GM19397 (cell line): ENCODE data around the gene LRRC7.
A peak's percentile ranks its signal among the peaks of the same experiment; 100 is the strongest.
"Not testable (repeated sequence)": the region's sequence is repeated elsewhere in the genome, so short reads cannot be mapped to it uniquely, and the experiment has no call there.

Source experiments
- ATAC-seq: cut with Tn5 transposase; IDR thresholded peaks from one replicate; pipeline ENCODE4 v1.9.1; 2021; ENCODE audit warnings: mild to moderate bottlenecking, moderate library complexity; ENCODE audit not compliant: unreplicated experiment

The LRRC7 gene

DNA sequence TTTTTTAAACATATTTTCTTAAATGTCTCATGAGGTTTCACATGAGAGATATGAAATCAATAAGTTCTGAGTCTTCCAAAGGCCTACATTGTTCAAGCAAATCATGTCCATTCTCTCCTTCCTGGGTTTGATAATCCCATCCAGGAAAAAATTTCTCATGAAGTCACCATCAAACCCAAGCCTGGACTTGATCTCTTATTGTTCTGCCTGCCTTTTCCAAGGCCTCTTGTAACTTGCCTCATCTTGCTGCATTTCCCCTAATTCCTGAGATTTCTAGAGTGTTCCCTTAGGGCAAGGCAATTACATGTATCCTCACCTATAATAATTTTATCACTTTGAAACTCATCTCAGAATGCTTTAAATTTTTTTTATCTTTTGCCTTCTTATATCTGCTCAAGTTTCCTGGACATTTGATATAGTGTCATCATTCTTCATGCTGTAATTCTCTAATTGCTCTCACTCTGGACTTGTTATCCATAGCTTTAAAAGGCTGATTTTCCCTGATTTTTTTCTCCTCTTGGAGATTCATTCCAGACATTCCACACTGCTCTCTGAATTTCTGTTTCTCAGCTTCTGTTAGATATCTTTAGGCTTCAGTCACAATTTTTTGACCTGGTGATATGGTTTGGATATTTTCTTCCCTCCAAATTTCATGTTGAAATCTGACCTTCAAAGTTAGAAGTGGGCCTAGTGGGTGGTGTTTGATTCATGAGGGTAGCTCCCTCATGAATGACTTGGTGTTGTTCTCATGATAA, 126.4 kb downstream of the LRRC7 start:
- ATAC-seq = no peak

DNA sequence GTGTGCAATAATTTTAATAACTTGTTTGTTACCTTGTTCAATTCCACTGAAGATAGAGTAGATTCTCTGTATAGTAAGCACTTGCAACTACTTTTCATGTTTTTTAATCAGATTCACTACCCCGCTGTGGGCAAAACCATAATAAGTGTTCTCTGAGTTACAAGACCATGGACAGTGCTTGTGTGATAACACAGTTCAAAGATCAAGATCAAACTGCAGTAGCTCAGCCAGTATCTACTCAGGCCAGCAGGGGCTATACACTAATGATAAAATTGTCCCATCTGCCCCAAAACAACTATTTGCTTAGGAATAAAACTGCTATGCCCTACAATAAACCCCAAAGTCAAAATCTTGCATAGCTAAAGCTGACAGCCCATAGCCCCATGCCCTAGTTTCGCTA, 129.6 kb downstream of the LRRC7 start:
- ATAC-seq = no peak

DNA sequence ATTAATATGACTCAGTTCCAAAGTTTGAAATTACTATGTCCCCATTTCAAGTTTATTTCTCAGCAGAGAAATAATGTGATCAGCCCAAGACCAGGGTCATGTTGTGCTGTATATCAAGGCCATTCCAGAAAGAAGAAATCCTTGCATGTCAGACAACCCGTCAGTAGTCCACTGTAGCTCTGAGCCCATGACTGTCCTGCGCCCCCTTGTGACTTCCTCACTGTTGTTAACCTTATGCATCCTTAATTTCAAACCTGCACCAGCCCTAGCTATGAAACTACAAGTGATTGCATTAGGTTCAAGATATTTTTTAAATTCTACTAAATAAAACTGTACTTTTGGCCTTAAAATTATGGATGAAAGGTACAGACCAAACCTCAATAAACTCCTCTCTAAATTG, 133.0 kb downstream of the LRRC7 start:
- no peak for ATAC-seq

DNA sequence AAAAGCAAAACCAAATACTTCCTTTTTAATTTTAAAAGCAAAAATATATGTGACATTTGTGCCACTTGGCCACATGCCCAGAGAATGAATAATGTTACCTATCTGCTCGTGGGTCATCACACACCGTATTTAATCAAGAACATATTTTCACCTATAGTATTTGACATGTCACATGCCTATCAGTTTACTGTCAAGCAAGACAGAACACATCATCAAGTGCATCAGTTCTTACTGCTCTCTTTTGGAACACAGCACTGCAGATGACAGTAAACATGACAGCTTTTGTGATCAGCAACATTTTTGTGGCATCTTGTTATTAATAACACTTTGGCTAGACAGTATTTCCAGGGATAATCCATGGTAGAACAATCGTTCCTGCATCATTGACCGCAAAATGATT, 134.4 kb downstream of the LRRC7 start:
- ATAC-seq = no peak

DNA sequence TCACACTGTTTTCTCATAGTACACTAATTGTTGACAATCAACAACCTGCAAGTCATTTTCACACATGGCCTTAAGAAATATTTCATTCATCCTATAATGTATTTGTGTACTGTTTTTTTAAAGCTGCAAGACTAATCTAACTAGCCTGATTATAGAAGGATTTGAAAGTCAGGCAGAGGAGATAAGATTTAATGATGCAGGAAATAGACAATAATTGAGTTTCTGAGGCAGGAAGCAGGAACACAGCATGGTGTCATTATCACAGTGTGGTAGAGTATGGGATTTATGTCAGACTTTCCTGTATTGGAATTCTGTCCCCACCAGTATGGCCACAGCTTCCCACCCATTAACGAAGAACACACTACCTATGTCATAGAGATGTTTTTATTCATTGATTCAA, 138.8 kb downstream of the LRRC7 start:
- no peak for ATAC-seq

DNA sequence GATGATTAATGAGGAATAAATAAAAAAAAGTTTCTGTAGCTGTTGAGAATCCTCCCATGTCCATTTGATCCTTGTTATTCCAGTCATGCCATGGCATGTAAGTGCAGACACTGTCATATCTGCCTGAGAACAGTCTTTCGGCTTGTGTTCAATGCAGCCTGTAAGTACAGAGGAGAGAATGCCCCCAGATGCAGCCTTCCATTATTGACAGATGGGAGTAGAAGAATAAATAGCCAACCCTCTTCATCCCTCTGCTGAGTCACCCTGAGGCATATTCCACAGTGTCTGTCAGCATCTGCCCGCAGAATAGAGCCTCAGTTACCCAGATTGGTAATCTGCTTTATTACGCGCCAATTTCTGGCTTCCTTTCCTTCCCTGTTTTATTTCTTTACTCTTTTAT, 139.4 kb downstream of the LRRC7 start:
- ATAC-seq = no peak

DNA sequence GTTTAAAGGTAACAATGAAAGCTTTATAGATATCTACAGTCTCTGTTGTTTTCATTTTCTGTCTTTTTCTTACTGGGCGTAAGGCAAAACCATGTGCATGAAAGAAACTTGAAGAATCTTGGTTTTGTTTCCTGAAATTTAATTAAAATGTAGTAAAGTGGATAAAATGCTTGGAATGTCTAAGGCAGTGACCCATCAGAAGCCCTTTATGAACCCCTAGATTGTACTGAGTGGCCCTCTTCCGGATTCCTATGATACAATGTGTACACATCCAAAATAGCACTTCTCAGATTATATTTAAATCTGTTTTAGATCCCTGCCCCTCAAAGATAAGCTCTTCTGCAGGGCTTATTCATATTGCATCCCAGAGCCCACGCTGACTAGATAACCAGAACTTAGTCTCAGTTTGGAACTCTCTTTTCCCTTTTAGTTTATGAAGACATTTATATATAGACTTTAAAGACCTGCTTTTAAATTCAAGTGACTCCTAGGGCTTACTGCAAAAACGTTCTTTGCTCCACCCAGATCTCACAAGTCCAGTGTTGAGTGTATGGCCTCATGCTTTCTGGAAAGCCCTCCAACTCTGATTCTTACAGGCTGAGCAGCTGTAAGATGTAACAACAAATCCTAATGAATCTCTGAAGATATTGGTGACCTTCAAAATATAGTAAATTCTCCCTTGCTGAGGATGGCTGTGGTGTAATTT, 142.9 kb downstream of the LRRC7 start:
- no peak for ATAC-seq

DNA sequence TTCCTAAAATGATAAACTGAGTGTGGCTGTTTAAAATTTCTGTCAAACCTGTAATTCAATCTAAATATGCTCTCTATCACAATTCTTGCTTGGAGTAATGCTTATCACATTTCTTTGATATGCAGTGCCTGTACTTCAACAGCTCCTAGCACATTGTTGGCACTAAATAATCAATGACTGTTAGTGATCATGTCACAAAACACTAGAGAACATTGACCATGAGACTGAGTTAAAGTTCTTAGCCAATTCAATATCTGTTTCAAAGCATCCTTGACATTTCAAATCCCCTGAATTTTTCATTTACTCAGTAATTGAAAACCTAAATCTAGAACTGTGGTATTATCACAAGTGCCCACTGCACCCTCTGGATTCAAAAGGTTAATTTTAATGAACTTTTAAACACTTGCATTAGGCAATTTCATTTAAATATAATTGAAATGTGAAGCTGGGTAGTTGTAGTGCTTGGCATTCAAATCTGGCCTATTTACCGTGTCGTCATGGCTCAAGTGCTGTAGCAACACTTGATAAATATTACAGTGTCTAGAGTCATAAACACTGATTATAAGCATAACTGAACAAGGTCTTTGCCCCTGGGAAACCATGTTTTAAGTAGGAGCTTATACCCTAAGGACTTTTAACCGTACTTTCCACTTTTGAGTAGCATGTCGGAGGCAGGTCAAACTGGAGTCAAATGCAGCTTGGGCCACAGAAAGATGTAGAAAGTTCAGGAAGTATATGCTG, 143.6 kb downstream of the LRRC7 start:
- ATAC-seq = no peak

DNA sequence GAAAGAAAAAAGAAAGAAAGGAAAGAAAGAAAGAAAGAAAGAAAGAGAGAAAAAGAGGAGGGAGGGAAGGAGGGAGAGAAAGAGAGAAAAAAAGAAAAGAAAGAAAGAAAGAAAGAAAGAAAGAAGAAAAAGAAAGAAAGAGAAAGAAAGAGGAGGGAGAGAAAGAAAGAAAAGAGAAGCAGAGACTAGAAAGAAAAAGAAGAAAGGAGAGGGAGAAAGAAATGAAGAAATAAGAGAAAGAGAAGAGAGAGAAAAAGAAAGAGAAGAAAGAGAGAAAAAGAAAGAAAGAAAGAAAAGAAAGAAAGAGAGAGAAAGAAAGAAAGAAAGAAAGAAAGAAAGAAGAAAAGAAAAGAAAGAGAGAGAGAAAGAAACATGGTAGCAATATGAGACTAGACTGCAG, 150.1 kb downstream of the LRRC7 start:
- not testable (repeated sequence) for ATAC-seq

DNA sequence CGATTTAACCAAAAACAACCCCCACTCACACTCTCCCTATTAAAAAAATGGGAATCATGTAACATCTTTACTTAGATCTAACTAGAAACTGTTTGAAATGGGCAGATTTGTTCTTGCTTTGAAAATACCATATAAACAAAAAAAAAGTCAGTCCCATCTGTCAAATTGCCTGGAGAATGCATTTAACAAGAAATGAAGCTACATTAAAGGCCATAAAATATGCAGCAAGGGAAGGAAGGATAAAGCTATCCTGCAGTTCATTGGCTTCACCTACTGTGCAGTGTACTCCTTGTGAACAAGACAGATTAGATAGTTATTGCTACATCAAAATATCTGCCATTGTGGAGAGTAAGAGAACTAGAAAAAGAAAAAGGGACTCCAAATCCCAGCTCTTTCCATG, 160.5 kb downstream of the LRRC7 start:
- ATAC-seq = no peak

DNA sequence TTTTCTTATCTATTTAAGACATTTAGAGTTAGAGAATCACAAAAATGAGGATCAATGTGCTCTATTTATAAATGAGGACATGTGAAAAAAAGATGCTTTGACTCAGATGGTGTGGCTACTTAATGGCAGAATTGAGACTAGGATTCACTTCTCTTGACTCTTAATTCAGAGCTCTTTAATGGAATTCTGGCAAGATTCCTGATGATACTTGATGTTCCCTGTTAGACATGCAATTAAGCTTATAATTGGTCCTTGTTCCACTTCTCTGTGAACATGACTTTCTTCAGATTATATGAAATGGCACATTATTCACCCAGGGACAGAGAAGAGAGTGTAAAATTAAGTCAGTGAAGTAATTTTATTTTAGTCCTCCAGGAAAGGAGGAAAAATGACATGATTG, 165.3 kb downstream of the LRRC7 start:
- ATAC-seq = no peak

DNA sequence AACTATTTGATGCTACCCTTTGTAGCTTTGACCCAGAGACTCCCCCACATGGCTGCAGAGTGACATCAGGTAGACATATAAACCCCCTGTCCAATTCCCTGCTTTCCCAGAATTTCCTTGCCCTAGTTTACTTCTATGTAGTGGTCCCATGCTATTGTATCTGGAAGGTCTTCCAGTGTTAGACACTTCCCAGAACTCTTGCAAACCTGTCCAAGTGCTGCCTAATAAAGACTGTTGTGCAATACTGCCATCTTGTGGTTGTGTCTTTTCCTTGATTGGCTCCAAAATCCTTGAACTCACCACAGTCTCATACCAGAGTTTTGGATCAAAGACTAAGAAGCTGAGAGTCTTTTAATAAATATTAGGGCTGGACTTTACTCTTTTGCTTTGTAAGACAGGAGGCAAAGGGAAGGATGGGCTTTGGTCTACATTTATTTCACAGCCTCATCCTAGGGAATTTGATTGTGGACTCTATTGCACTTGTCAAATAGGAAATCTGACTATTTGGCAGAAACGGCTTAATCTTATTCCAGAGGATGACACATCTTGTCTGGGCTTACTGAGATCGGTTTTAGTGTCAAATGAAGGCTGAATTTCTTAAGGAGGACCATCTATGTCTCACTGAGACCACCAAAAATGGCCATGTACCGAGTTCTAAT, 169.9 kb downstream of the LRRC7 start:
- peak; percentile 84 for ATAC-seq

DNA sequence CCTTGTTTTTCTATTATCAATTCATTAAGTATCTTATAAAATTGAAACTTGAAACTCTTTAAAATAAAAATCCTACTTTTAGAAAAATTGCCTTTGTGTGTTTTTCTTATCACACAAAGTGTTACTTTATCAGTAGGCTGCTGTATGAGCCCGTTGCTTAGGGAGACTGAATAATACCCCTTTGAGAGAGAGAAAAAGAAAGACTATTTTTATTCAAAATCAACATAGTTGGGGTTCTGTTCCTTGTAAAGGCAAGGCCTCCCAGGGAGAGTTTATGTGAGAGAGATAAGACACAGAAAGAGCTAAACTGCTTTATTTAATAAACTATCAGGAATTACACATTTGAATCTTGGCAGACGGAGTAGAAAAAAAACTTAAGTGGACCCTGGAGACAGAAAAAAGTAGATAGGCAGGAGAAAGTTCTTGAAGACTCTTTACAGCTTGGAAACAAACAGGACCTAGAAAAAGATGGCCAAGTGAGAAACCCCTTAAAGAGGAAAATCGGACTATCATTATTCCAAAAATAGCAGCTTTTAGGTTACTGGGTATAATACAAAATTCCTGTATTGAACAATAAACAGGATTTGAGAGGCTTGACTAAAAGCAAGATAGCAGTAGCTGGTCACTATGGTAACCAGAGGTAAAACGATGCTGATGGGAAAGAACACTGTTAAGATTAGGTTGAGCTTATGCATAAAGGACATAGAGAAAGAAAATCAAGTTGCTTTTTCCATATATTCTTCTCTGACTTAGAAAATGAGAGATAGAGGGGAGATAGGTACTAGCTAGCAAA, 170.9 kb downstream of the LRRC7 start:
- ATAC-seq = no peak

DNA sequence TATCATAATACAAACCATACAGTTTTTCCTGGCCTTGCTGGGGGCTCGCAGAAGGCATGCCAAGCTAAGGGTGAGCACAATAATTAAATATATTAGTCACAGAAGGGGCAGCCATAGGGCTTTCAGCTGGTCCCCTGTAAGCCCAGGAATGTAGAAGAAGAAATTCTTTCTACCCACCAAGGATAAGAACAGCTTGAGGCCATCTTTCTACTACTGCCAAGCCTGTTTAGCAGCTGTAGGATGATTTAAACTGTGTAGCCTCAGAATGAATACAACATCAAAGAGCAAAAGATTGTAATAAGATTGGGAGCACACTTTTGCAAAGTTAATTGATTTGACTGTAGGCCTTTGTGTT, 171.5 kb downstream of the LRRC7 start:
- no peak for ATAC-seq

DNA sequence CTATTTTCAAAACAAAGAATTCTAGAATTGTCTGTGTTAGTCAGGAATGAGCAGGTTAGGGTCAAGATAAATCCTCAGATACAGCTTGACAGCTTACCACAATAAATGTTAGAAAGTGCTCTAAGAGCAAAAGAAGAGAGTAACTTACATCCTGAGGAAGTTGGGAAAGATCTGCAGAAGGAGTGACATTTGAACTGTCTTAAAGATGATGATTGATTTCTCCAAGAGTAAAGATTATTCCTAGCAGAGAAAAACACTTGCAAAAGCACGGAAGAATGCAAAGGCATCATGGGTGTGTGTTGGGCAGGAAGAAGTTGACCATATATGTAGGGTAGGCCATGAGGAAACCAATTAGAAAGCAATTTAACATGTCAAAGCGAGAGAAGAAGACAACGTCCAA, 175.4 kb downstream of the LRRC7 start:
- no peak for ATAC-seq

DNA sequence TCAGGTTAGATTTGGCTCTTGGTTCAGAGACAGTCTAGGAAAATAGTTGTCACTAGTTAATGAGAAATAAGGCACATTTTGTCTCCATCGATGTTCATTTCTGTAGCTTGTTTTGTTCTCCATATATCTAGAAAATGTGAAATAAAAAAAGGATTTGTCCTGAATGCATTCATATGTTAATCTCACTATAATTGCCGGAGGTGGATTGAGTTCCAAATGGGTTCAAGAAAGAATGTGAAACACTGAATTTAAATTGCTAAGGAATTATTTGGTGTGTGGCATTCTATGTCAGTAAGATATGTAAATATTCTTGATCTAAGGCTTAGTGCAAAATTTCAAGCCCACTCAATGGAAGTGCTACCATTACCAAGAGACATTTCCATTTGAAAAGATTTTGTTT, 176.7 kb downstream of the LRRC7 start:
- ATAC-seq = no peak

DNA sequence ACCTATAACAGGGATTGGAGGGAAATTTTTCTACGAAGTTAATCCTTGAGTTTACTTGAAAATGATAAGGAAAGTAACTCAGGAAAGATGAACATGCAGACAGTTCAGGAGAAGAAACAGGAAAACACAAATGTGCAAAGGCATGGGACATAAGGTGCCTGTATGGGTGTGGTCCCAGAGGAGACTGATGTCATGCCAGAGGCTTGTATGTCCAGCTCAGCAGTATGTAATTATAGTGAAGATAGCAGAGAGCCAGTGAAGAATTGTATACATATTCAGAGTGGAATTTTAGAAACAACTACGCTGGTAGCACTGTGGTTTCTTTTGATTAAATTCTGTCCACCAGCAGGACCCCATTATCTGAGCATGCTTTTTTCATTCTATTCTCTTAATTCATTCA, 179.5 kb downstream of the LRRC7 start:
- ATAC-seq = no peak

DNA sequence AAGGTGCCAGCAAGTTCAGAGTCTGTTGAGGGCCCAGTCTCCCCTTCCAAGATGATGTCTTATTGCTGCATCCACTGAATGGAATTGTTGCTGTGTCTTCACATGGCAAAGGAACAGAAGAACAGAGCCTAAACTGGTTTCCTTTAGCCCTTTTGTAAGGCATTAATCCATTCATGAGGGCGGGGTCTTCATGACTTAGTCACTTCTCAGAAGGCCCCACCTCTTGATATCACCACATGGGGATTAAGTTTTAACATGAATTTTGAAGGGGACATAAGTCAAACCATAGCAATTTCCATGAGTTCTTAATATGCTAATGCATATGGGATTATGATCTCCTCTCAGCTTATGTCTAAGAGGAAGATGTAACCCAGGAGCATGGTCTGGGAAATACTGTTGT, 182.9 kb downstream of the LRRC7 start:
- no peak for ATAC-seq

DNA sequence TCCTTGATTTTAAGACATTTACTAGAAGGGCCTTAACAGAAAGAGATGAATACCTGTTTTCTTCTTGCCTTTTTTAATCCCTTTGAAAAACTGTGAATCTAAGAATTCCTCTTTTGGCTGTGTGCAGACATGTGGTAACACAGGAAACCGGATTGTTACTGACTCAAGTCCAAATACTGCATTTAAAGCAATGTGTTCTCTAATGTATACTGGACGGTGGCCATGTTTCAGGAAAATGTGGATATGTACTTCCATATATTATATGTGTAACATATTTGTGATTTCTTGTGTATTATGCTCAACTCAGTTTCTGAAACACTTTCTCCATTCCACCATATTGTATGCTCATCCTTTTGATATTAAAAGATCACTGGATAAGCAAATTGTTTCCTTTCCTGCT, 185.1 kb downstream of the LRRC7 start:
- ATAC-seq = no peak

DNA sequence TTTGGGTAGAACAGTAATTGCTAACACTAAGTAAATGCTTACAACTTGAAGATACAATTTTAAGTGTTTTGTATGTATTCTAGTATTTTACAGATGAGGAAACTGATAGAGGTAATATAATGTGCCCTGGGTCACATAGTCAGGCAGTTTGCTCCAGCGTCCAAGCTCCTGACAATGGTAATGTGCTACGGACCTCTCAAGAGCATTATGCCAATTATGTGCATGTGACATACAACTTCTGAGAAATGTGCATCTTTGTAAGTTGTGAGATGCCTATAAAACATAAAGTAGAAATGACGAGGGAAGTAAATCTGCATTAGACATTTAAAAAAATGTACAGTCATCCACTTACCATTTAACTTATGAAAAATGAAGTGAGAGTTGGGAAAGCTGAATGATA, 186.8 kb downstream of the LRRC7 start:
- ATAC-seq = no peak

DNA sequence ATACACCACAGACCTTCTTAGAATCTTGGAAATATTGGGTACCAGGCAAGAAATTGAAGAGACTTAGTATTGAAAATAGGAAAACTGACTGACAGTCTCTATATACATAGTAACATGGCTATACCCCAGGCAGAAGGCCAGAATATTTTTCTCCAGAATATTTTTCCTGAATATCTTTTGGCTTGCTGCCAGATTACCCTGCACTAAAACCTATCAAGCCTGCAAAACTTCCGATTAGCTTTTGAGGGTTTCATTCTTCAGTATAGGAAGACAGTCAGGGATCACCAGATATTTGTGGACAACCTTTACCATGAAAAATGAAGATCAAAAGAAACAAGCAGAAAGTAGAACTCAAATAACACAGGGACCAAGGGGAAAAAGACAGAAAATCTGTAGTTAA, 187.9 kb downstream of the LRRC7 start:
- no peak for ATAC-seq
